Smooth muscle cell (in vitro differentiated cells): ENCODE data around the gene FBXO34. TPM values are rescaled to one million over a fixed set of nuclear protein-coding genes. Genes with fewer than 3 reads are reported as not detected.

Source experiments
- DNase-seq: peaks from one replicate; lab custom pipeline; 2025; ENCODE audit not compliant: unreplicated experiment; lab: John Stamatoyannopoulos, UW
- H2AFZ ChIP-seq: fragments of 200-600 bp; sonication (generic); 2 replicates; pipeline ENCODE4 v1.6.0; 2016; ENCODE audit warnings: antibody characterized with exemption, low read depth, mild to moderate bottlenecking
- H3F3A ChIP-seq: fragments of 200-600 bp; sonication (generic); 2 replicates; pipeline ENCODE4 v1.6.0; 2017; ENCODE audit warnings: antibody characterized with exemption, low read depth
- H3K27ac ChIP-seq: fragments of 200-600 bp; sonication (generic); 2 replicates; pipeline ENCODE4 v1.5.1; 2016; ENCODE audit warnings: low read depth, mild to moderate bottlenecking
- H3K27me3 ChIP-seq: fragments of 200-600 bp; sonication (generic); 2 replicates; pipeline ENCODE4 v1.6.1; 2016; ENCODE audit warnings: low read depth, mild to moderate bottlenecking
- H3K36me3 ChIP-seq: fragments of 200-600 bp; sonication (generic); 2 replicates; pipeline ENCODE4 v1.5.1; 2016; ENCODE audit warnings: low read depth
- H3K4me1 ChIP-seq: fragments of 200-600 bp; sonication (generic); 2 replicates; pipeline ENCODE4 v1.5.1; 2016; ENCODE audit warnings: low read depth
- H3K4me2 ChIP-seq: fragments of 200-600 bp; sonication (generic); 2 replicates; pipeline ENCODE4 v1.6.0; 2016; ENCODE audit warnings: mild to moderate bottlenecking
- H3K4me3 ChIP-seq: fragments of 200-600 bp; sonication (generic); 2 replicates; pipeline ENCODE4 v1.5.1; 2016; ENCODE audit warnings: mild to moderate bottlenecking
- H3K79me2 ChIP-seq: fragments of 200-600 bp; sonication (generic); 2 replicates; pipeline ENCODE4 v1.6.0; 2016; ENCODE audit warnings: low read depth, mild to moderate bottlenecking
- H3K9ac ChIP-seq: fragments of 200-600 bp; sonication (generic); 2 replicates; pipeline ENCODE4 v1.6.0; 2016; ENCODE audit warnings: low read depth
- H3K9me3 ChIP-seq: fragments of 200-600 bp; sonication (generic); replicated peaks from 2 replicates; pipeline ENCODE4 v1.5.1; 2016; ENCODE audit warnings: low read depth
- H4K20me1 ChIP-seq: fragments of 200-600 bp; sonication (generic); 2 replicates; pipeline ENCODE4 v1.6.0; 2016; ENCODE audit warnings: low read depth
- CTCF ChIP-seq: fragments of 200-600 bp; sonication (generic); IDR thresholded peaks from 2 replicates; pipeline ENCODE4 v1.5.1; 2017; ENCODE audit warnings: borderline replicate concordance, mild to moderate bottlenecking, antibody characterized with exemption; ENCODE audit not compliant: insufficient read depth, poor library complexity, severe bottlenecking
- WGBS: methylation state at CpG from one replicate; pipeline ENCODE4 v1.1.7; 2016; ENCODE audit warnings: low lambda C conversion rate; 5-methylcytosine and 5-hydroxymethylcytosine counted together
- polyA plus RNA-seq: library from polyadenylated mRNA; unstranded; fragments of >200 nt; fragmentation: Nextera tagmentation; extraction: Ambion mirVana; gene quantifications from 2 replicates; pipeline ENCODE4 v1.2.1, GENCODE V29; 2016
- total RNA-seq: library from RNA; depleted of rRNA; stranded (reverse); fragments of >200 nt; gene quantifications from 2 replicates; pipeline ENCODE4 v1.2.3, GENCODE V29; 2014

FBXO34 gene
- total and polyA plus RNA-seq, 2 experiments from 2014 or later = 17.4 to 23.9 TPM

GRCh38 chr14:55355922-55356321, 84.7 kb downstream of the FBXO34 start:
- no peaks in the 10 kb centered on the region for H3K9me3 ChIP-seq
- no peak overlapping the region for H3K27ac ChIP-seq
- H3K4me3 ChIP-seq = no peak overlapping the region
- peaks cover 34% of the 10 kb centered on the region for H4K20me1 ChIP-seq
- no peak overlapping the region for H3K4me2 ChIP-seq
- no peak overlapping the region for H2AFZ ChIP-seq
- no peak overlapping the region for H3K9ac ChIP-seq
- no peaks in the 10 kb centered on the region for H3F3A ChIP-seq
- no peaks in the 10 kb centered on the region for H3K79me2 ChIP-seq
- no peak for TF ChIP-seq CTCF
- no peak for DNase-seq
- no peaks in the 10 kb centered on the region for H3K27me3 ChIP-seq
- H3K36me3 ChIP-seq = no peaks in the 10 kb centered on the region
- H3K4me1 ChIP-seq = peaks cover 3% of the 10 kb centered on the region
- WGBS = 97% methylated on average over 6 of the region's 6 CpGs

- Histone ChIP-seq H3K79me2 (no peaks in the 10 kb centered on the region), H3K4me1 (peaks cover 3% of the 10 kb centered on the region), H3K9me3 (no peaks in the 10 kb centered on the region), H3K9ac (no peak overlapping the region), H3K36me3 (no peaks in the 10 kb centered on the region), H3K4me2 (no peak overlapping the region), H3K27me3 (no peaks in the 10 kb centered on the region), H2AFZ (no peak overlapping the region), H3F3A (no peaks in the 10 kb centered on the region), H3K4me3 (no peak overlapping the region), H3K27ac (no peak overlapping the region), H4K20me1 (peaks cover 25% of the 10 kb centered on the region)
- no peak for DNase-seq
- TF ChIP-seq CTCF = no peak
- 91% methylated on average over 2 of the region's 2 CpGs for WGBS
These were observed 85.7 kb downstream of the FBXO34 start for GRCh38 chr14:55356913-55357312.

GRCh38 chr14:55359307-55359706, 88.1 kb downstream of the FBXO34 start:
- Histone ChIP-seq H3K9ac (no peak overlapping the region), H3K9me3 (no peaks in the 10 kb centered on the region), H3K27ac (no peak overlapping the region), H3K79me2 (no peaks in the 10 kb centered on the region), H4K20me1 (peaks cover 9% of the 10 kb centered on the region), H3K27me3 (no peaks in the 10 kb centered on the region), H3K36me3 (no peaks in the 10 kb centered on the region), H3F3A (no peaks in the 10 kb centered on the region), H3K4me2 (no peak overlapping the region), H2AFZ (no peak overlapping the region), H3K4me1 (peaks cover 2% of the 10 kb centered on the region), H3K4me3 (no peak overlapping the region)
- TF ChIP-seq CTCF = no peak
- no peak for DNase-seq
- WGBS = 90% methylated on average over 4 of the region's 4 CpGs

- Histone ChIP-seq H3K4me1 (no peaks in the 10 kb centered on the region), H3K9me3 (no peaks in the 10 kb centered on the region), H3K9ac (no peak overlapping the region), H3K27ac (no peak overlapping the region), H3K4me3 (no peak overlapping the region), H2AFZ (no peak overlapping the region), H4K20me1 (no peaks in the 10 kb centered on the region), H3K36me3 (no peaks in the 10 kb centered on the region), H3K27me3 (no peaks in the 10 kb centered on the region), H3F3A (peaks cover 8% of the 10 kb centered on the region), H3K79me2 (no peaks in the 10 kb centered on the region), H3K4me2 (no peak overlapping the region)
- DNase-seq = no peak
- no peak for TF ChIP-seq CTCF
- 80% methylated on average over 2 of the region's 2 CpGs for WGBS
These were observed 90.0 kb downstream of the FBXO34 start for GRCh38 chr14:55361190-55361589.
